Camera-type eye (tissue), 1 donor: Measurements from ENCODE around the gene UTS2. TPM values are rescaled to one million over a fixed set of nuclear protein-coding genes. Genes with fewer than 3 reads are reported as not detected.

Experiments used
- total RNA-seq: library from RNA; depleted of rRNA; stranded (reverse); fragments of >200 nt; gene quantifications from one replicate; pipeline ENCODE4 v1.2.3, GENCODE V29; 2014

The UTS2 gene, protein sequence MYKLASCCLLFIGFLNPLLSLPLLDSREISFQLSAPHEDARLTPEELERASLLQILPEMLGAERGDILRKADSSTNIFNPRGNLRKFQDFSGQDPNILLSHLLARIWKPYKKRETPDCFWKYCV
- total RNA-seq: not detected

DNA sequence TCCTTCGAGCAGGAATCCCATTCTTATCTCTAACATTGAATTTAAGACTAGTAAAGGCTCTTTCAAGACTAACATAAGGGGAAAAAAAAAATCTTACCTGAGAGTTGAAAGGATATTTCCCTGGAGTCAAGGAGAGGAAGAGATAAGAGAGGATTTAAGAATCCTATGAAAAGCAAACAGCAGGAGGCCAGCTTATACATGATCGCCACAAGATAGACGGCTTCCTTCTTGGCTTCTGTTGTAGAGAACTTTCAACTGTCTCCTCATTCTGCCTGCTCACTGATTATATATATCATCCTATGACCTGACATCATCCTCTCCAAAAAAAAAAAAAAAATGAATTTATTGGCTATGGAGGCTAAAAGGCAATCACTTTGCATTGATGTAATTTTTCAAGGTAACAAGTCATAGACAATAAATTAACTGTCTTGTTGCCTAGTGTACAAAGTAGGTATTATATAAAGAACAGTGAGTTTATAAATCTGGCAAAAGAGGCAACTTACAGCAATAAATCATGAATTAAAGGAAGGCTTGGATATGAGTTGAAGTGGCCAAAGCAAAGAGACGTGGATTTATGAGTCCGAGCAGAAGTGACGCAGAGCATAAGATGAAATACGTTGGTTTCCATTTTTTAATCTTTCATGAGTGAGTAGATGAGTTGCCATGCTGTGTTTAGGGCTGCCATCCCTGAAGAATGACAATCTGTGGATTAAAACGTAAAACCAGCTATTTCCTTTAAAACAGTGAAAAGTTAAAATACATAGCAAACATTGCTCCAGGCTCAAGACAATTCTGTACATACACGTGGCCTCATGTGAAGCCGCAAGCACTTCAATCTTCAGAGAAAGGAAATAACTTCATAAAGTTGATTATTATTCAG lies at the start of gene UTS2:
Gene UTS2, minus strand, starts transcription at position 262 of the 880 bp plus-strand sequence. Its CDS starts 62 bp downstream, at position 200.

Other genes starting within 250 kb of the UTS2 start
- 63.3 TPM for gene VAMP3, start 81.8 kb downstream of the UTS2 start, total RNA-seq
- gene PER3, start 68.8 kb downstream of the UTS2 start, total RNA-seq: 50.6 TPM
- gene TNFRSF9, start 87.8 kb upstream of the UTS2 start, total RNA-seq: not detected
- 168 TPM for gene PARK7, start 108.6 kb upstream of the UTS2 start, total RNA-seq
- 40.9 TPM for gene ERRFI1, start 173.2 kb upstream of the UTS2 start, total RNA-seq